ENCODE measurements around the gene BCAP29.
A peak's percentile ranks its signal among the peaks of the same experiment; 100 is the strongest.

The BCAP29 gene

DNA sequence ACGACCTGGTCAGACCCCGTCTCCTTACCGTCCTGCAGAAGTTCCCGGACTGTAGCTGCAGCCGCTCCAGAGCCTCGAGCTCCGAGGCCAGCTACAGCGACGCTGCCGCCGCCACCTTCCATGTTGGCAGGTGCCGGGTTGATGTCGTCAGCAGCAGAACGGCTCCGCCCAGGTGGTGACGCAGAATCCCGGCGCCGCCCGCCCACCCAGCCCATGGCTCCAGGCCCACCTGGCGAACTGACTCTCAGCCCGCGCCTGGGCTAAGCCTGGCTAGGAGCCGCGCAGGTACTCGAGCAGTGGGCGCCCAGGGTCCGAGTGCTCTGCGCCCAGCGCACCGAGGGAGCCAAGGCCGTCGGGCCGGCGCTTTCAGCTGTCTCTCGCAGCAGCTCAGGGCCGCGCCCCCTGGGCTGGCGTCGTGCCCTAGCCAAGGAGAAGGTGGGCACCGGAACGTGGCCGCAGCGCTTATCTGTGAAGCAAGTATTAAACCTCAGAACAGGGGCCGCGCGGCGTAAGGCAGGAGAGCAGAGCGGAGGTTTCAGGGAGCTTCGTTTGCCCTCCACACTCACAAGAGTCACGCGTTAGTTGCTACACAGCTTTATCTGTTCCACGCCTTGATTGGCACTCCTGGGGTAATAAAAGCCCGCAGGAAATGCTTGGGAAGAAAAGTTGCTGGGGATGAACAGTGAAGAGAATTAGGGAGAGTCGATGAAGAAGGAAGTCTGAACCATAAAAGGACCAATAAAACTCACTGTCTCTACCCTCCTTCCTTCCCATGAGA, 16.1 kb upstream of the BCAP29 start, which contains the start of the genes COG5 and DUS4L:
COG5 (minus strand) TSS at position 146 of the 778 bp plus-strand sequence; CDS start at position 122, 24 bp downstream.
DUS4L (plus strand) TSS at position 197 of the 778 bp plus-strand sequence. CDS start 3,100 bp downstream, outside the sequence.
- TF ChIP-seq ZNF274 (IDR thresholded peaks at IDR 0.05; ENCODE audit: low read depth, low read length), result no peak
- H3K4me3 ChIP-seq (ENCODE audit: low read length), result peak within 1 kb of the TSS; percentile 90

DNA sequence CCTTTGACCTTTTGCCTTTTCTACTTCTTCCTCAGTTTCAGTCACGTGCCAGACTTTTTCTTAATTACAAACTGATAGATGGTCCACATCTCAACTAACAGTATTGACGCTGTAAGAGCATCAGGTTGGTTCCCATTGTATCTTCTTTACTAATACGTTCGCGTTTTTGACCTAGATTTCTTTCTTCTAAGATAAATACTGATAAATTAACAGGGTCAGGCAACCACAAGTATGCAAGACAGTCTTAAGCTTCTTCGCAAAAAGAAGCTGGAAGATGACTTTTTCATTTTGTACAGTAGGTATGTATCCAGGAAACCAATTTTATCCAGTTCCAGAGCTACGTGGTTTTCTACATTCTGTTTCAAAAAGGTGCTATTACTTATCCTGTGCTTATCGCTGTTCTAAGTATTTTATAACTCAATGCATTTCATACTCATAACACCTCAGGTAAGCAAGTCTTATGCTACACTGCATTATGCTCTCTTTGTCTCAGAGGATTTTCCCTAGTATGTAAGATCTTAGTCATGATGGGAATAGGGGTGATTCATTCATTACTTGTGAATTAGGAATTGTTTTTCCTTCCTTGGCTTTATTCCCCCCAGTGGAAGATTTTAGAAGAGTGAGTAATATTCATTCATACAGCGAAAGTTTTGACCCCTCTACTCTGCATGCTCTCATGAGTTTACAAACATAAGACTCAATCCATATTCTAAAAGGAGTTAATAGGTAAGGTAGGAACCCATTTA, 15.3 kb upstream of the BCAP29 start:
- no peak for TF ChIP-seq ZNF274 (IDR thresholded peaks at IDR 0.05; ENCODE audit: low read depth, low read length)
- H3K4me3 ChIP-seq (ENCODE audit: low read length), result peak overlapping the region; percentile 90

DNA sequence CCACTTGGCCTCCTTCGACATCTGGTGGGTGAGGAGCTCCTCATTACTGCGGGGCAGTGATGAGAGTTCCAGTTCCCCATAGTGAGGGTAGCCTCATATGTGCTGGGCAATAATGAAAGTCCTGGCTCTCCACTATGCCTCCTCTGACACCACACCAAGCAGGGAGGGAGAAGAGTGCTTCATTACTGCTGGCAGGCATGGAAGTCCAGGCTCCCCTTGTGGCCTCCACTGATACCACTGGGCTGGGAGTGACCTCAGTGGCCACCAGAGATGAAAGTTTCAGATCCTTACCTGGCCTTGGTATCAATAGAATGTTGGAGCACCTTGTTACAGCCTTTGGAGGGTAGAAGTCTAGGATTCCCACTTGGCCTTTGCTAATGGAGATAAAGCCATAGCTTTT, 9.7 kb upstream of the BCAP29 start:
- no peak overlapping the region for H3K4me3 ChIP-seq (ENCODE audit: low read length)
- TF ChIP-seq ZNF274 (IDR thresholded peaks at IDR 0.05; ENCODE audit: low read depth, low read length), result no peak

DNA sequence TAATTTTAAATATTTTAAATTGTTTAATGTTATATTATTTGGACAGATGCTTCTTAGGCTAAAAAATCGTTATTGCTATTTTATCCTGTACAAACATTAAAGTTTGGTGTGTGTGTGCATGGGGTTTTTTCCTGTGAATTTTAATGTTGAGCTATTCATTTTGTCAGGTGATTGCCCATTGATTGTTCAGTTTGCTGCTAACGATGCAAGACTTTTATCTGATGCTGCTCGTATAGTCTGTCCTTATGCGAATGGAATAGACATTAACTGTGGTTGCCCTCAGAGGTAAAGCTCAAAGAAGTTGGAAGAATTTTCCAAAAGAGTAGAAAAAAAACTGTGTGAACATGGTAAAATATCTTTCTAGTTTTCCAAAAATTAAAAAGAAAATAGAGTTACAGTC, 6.5 kb upstream of the BCAP29 start:
- no peak overlapping the region for H3K4me3 ChIP-seq (ENCODE audit: low read length)
- TF ChIP-seq ZNF274 (IDR thresholded peaks at IDR 0.05; ENCODE audit: low read depth, low read length), result no peak

DNA sequence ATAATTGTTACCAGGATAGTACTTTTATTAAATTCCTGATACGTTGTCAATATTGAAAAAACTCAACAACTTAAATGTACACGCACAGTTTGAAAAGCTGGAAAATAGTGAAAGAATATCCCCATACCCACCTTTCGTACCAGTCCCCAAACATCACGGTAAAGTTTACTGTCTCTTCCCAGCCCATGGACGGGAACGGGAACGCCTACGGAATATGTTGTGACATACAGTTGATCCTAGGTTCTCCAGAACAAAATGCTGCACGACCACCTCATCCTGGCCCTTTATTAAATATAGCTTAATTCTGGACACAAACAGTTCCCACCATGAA, 527 bp upstream of the BCAP29 start:
- TF ChIP-seq ZNF274 (IDR thresholded peaks at IDR 0.05; ENCODE audit: low read depth, low read length), result no peak
- H3K4me3 ChIP-seq (ENCODE audit: low read length), result peak overlapping the region; percentile 82

DNA sequence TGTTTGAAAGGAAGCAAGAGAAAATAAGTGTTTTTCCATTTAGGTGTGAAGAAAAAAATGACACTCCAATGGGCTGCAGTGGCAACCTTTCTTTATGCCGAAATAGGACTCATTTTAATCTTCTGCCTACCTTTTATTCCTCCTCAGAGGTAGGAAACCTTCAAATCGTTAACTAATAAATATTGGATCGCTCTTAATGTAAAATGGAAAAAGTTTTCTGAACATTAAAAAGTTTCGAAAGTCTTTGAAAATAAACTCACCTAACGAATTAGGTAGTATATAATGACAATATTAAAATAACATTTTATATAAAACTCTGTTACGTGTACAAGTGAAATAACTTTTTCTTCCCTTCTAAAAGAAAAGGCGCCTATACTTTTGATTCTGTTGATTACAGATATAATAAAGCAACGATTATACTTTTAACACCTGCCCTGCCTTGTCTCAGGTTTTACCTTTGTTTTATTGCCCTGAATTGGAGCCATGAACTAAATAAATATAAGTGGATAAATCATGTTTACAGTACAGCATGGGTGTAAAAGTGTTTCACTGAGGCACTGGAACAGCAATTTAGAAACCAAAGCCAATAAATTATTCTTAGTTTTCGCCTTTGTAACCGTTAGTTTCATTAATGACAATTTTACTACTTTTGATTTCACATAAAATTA, 804 bp downstream of the BCAP29 start:
- peak overlapping the region; percentile 82 for H3K4me3 ChIP-seq (ENCODE audit: low read length)
- no peak for TF ChIP-seq ZNF274 (IDR thresholded peaks at IDR 0.05; ENCODE audit: low read depth, low read length)

DNA sequence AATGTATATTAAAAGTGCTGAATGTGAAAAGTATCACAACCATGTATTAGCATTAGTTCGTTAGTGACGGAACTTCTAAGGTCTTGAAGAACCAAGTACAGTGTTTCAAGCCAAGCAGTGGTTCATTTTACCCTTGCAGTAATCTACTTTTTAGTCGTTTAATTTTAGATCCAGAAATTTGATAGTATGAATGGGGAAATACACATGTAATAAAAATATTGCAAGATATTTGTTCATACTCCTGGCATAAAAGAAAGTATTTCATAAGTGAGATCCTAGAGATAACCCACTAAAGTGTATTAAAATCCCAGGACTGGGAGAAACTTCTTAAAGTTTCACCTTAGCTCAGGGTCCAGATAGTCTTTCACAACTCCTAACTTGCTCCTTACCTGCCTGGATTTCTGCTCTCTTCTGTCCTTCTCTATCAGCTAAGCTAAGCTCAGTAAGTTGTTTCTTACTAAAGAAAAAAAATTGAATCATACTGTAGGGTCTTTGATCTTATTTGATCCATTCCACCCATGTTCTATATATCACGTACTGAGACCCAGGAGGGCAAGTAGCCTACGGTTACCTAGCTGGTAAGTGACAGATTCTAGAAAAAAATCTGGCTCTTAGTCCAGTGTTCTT, 1.5 kb downstream of the BCAP29 start:
- no peak overlapping the region; the same call in 1 of the 2 replicates for H3K4me3 ChIP-seq (ENCODE audit: low read length)
- TF ChIP-seq ZNF274 (IDR thresholded peaks at IDR 0.05; ENCODE audit: low read depth, low read length), result no peak

DNA sequence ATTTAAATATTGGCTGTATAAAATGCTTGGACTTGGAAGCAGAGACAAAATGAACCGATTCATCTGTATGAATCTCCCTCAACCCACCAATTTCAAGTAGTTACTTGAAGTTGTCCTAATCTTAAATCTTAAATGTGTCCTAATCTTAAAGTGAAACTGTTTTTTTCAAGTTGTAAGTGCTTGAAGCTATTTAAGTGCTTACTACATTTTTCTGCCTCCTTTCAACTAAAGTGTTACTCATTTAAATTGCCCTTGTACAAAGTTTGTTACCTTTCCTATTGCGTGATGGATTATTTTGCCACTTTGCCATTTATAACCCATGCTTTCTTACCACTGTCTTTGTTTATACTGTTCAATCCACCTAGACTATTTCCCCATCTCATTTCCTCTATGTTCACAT, 2.8 kb downstream of the BCAP29 start:
- no peak for TF ChIP-seq ZNF274 (IDR thresholded peaks at IDR 0.05; ENCODE audit: low read depth, low read length)
- H3K4me3 ChIP-seq (ENCODE audit: low read length), result no peak overlapping the region

DNA sequence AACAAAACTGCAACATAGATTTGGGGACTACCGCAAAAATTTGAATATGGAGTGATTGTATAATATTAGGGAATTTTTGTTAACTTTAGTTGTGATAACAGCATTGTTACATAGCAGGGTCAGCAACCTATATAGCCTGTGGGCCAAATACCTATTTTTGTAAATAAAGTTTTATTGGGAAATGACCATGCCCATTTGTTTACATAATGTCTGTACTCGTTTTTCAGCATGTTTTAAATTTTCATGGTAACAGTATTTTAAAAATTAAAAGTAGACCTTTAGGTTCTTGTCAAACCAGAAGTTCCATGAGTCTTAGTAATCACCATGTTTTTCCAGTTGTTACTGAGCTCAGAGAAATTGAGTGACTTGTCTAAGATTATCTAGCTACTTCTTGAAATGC, 4.7 kb downstream of the BCAP29 start:
- no peak overlapping the region for H3K4me3 ChIP-seq (ENCODE audit: low read length)
- no peak for TF ChIP-seq ZNF274 (IDR thresholded peaks at IDR 0.05; ENCODE audit: low read depth, low read length)

DNA sequence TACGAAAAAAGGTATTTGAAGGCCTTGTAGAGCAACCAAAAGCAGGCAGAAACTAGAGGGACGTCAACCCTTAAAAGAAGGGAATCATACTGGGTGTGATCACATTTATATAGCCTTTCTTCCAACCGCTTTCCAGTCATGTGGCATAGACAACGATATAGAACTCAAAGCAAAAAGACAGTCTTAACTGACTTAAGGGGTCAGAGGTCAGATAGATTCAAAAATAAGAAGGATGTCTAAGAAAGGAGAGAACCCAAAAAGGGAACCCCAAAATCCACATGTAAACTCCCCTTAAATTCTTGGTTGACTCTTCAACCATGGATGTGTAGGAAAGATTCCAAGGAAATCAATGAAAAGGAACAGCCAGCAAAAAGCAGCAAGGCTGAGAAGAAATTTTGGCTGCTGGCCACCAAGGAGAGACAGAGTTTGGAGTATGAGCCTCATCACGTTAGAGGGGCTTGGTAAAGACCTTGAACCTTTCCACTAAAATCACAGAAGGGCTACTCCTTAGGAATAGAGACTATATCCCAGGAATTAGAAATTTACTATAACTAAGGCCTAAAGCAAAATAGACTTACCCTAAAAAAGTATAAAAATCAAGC, 8.6 kb downstream of the BCAP29 start:
- no peak overlapping the region for H3K4me3 ChIP-seq (ENCODE audit: low read length)
- no peak for TF ChIP-seq ZNF274 (IDR thresholded peaks at IDR 0.05; ENCODE audit: low read depth, low read length)

DNA sequence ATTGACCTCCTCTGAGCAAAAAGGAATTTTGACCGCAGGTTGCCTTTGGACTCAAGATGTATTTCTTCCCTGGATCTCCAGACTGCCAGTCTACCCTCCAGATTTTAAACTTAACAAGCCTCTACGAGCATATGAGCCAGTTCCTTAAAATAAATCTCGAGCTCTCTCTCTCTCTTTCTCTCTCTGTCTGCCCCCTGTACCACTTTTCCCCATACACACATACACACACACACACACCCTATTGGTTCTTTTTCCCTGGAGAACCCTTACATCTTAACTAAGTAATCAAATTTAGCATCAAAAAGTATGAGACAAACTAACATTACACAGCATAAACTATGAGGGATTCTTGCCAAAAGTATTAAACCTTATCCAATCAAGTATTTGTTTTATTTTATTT, 11.4 kb downstream of the BCAP29 start:
- H3K4me3 ChIP-seq (ENCODE audit: low read length), result no peak overlapping the region
- TF ChIP-seq ZNF274 (IDR thresholded peaks at IDR 0.05; ENCODE audit: low read depth, low read length), result no peak

DNA sequence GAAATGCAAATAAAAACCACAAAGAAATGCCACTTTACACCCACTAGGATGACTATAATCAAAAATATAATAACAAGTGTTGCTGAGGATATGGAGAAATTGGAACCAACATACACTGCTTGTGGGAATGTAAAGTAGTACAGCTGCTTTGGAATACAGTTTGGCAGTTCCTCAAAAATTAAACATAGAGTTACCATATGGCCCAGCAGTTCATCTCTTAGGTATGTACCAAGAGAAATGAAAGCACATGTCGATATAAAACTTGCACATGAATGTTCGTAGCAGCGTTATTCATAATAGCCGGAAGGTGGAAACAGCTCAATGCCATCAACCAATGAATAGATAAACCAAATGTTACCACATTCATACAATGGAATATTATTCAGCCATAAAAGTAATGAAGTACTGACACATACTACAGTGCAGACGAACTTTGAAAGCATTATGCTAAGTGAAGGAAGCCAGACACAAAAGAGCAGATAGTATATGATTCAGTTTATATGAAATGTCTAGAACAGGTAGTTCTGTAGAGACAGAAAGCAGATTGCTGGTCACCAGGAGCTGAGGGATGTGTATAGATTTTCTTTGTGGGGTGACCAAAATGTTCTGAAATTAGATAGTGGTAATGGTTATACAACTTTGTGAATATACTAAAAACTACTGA, 12.4 kb downstream of the BCAP29 start:
- no peak for TF ChIP-seq ZNF274 (IDR thresholded peaks at IDR 0.05; ENCODE audit: low read depth, low read length)
- no peak overlapping the region for H3K4me3 ChIP-seq (ENCODE audit: low read length)

DNA sequence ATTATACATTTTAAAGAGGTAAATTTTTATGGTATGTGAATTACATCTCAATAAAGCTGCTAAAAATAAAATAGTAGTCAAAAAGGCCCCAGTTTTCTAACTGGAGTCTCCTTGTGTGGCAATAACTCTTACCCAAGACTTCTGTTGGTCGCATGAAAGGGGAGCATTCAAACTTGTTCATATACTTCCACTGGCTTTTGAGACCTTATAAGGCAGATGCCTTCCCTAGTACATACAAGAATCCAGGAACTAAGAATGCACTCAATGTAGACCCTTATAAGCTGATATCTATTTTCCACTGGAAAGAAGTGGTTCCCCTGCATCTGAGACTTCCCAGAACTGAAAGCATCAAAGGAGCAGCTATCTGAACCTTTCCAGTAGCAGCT, 13.0 kb downstream of the BCAP29 start:
- no peak for TF ChIP-seq ZNF274 (IDR thresholded peaks at IDR 0.05; ENCODE audit: low read depth, low read length)

More for the DNA sequence above, 13.0 kb downstream of the BCAP29 start:
- no peak overlapping the region for H3K4me3 ChIP-seq (ENCODE audit: low read length)

Data from GM08714 (cell line).